ENCODE measurements around the gene WFDC5.

- TF ChIP-seq CTCF (IDR thresholded peaks at IDR 0.05), result no peak
- TF ChIP-seq EP300 (IDR thresholded peaks at IDR 0.05; ENCODE audit: low read depth), result no peak
- TF ChIP-seq POLR2A (IDR thresholded peaks at IDR 0.05), result no peak
- TF ChIP-seq POLR2AphosphoS5 (IDR thresholded peaks at IDR 0.05), result no peak
These were observed 1.1 kb downstream of the WFDC5 start for GRCh38 chr20:45113865-45114264.
